ENCODE results near the gene MNAT1. TPM values are rescaled to one million over a fixed set of nuclear protein-coding genes. Genes with fewer than 3 reads are reported as not detected.

MNAT1 gene
- total RNA-seq, 1 donor from 2014 or later = 114 TPM

- Mint-ChIP-seq H3K36me3 (peaks cover 10% of the 10 kb centered on the region), H3K4me3 (no peak overlapping the region), H3K4me1 (peaks cover 8% of the 10 kb centered on the region), H3K27me3 (ENCODE audit: insufficient read depth, low read depth) (no peaks in the 10 kb centered on the region), H3K9me3 (peaks cover 10% of the 10 kb centered on the region), H3K27ac (peak overlapping the region; percentile 69)
- H3K27ac ChIP-seq = peak overlapping the region; percentile 57
- H2AFZ ChIP-seq (replicated peaks) = no peak overlapping the region
- DNase-seq (ENCODE audit: low spot score) = peak; percentile 20
- no peak overlapping the region for H3K4me3 ChIP-seq
- no peaks in the 10 kb centered on the region for H4K20me1 ChIP-seq (ENCODE audit: low read depth)
- TF ChIP-seq CTCF (IDR thresholded peaks at IDR 0.05) (no peak), EZH2 (IDR thresholded peaks at IDR 0.05) (no peak), EZH2phosphoT487 (IDR thresholded peaks at IDR 0.05) (no peak)
- H3K27me3 ChIP-seq = no peaks in the 10 kb centered on the region
- H3K4me1 ChIP-seq = no peaks in the 10 kb centered on the region
- no peaks in the 10 kb centered on the region for H3K9me3 ChIP-seq (ENCODE audit: low read depth)
- H3K36me3 ChIP-seq = no peaks in the 10 kb centered on the region
- H3K9ac ChIP-seq = no peak overlapping the region
- no peaks in the 10 kb centered on the region for H3K79me2 ChIP-seq (ENCODE audit: low read depth)
- no peak overlapping the region for H3K4me2 ChIP-seq
- no peaks in the 10 kb centered on the region for H3F3A ChIP-seq (ENCODE audit: low read depth)
These were observed 229.2 kb downstream of the MNAT1 start for GRCh38 chr14:60963761-60964160.

- H3K36me3 Mint-ChIP-seq = peaks cover 5% of the 10 kb centered on the region
- no peak overlapping the region for H3K4me3 Mint-ChIP-seq
- Histone ChIP-seq H3K4me2 (no peak overlapping the region), H3K9me3 (ENCODE audit: low read depth) (no peaks in the 10 kb centered on the region), H3K9ac (no peak overlapping the region), H3K4me1 (no peaks in the 10 kb centered on the region), H2AFZ (replicated peaks) (no peak overlapping the region), H3K79me2 (ENCODE audit: low read depth) (no peaks in the 10 kb centered on the region), H4K20me1 (ENCODE audit: low read depth) (no peaks in the 10 kb centered on the region), H3K36me3 (no peaks in the 10 kb centered on the region), H3K27me3 (no peaks in the 10 kb centered on the region), H3K4me3 (no peak overlapping the region), H3K27ac (no peak overlapping the region), H3F3A (ENCODE audit: low read depth) (no peaks in the 10 kb centered on the region)
- H3K27ac Mint-ChIP-seq = no peak overlapping the region
- no peaks in the 10 kb centered on the region for H3K27me3 Mint-ChIP-seq (ENCODE audit: insufficient read depth, low read depth)
- peaks cover 8% of the 10 kb centered on the region for H3K4me1 Mint-ChIP-seq
- H3K9me3 Mint-ChIP-seq = no peaks in the 10 kb centered on the region
- DNase-seq (ENCODE audit: low spot score) = no peak
- TF ChIP-seq CTCF (IDR thresholded peaks at IDR 0.05) (no peak), EZH2phosphoT487 (IDR thresholded peaks at IDR 0.05) (no peak), EZH2 (IDR thresholded peaks at IDR 0.05) (no peak)
These were observed 230.3 kb downstream of the MNAT1 start for GRCh38 chr14:60964904-60965303.

GRCh38 chr14:60965402-60965801 is 230.8 kb downstream of the MNAT1 start:
- DNase-seq (ENCODE audit: low spot score) = no peak
- H3K4me2 ChIP-seq = no peak overlapping the region
- no peak overlapping the region for H3K27ac Mint-ChIP-seq

More at GRCh38 chr14:60965402-60965801, 230.8 kb downstream of the MNAT1 start:
- no peak overlapping the region for H3K27ac ChIP-seq
- Mint-ChIP-seq H3K36me3 (peaks cover 5% of the 10 kb centered on the region), H3K4me3 (no peak overlapping the region), H3K9me3 (no peaks in the 10 kb centered on the region), H3K4me1 (peaks cover 8% of the 10 kb centered on the region), H3K27me3 (ENCODE audit: insufficient read depth, low read depth) (no peaks in the 10 kb centered on the region)
- H3K27me3 ChIP-seq = no peaks in the 10 kb centered on the region
- no peaks in the 10 kb centered on the region for H3K9me3 ChIP-seq (ENCODE audit: low read depth)
- no peak for TF ChIP-seq EZH2 (IDR thresholded peaks at IDR 0.05)
- no peak for TF ChIP-seq EZH2phosphoT487 (IDR thresholded peaks at IDR 0.05)
- no peak for TF ChIP-seq CTCF (IDR thresholded peaks at IDR 0.05)
- no peaks in the 10 kb centered on the region for H3F3A ChIP-seq (ENCODE audit: low read depth)
- H3K9ac ChIP-seq = no peak overlapping the region
- H4K20me1 ChIP-seq (ENCODE audit: low read depth) = no peaks in the 10 kb centered on the region
- H3K4me3 ChIP-seq = no peak overlapping the region
- H2AFZ ChIP-seq (replicated peaks) = no peak overlapping the region
- H3K36me3 ChIP-seq = no peaks in the 10 kb centered on the region
- no peaks in the 10 kb centered on the region for H3K79me2 ChIP-seq (ENCODE audit: low read depth)
- no peaks in the 10 kb centered on the region for H3K4me1 ChIP-seq

All from neural progenitor cell (in vitro differentiated cells).